Neural cell (in vitro differentiated cells): ENCODE measurements around the gene SNCAIP.

ENCODE experiments used
- EZH2 ChIP-seq: fragments of 200-600, 300-800 bp; shearing (Covaris generic), sonication (generic); IDR thresholded peaks from 2 replicates; pipeline ENCODE4 v1.6.1; 2014; ENCODE audit warnings: antibody characterized with exemption, low read length, borderline replicate concordance, mild to moderate bottlenecking; ENCODE audit not compliant: insufficient read depth, poor library complexity, severe bottlenecking
- TAF1 ChIP-seq: IDR thresholded peaks from 2 replicates; pipeline ENCODE4 v1.6.1; 2012; ENCODE audit warnings: low read depth
- TF ChIP-seq, protein P1 (sequence below): fragments of 450-650 bp; IDR thresholded peaks from 2 replicates; pipeline ENCODE4 v1.5.1; 2014; ENCODE audit warnings: antibody characterized with exemption, mild to moderate bottlenecking, moderate library complexity; ENCODE audit not compliant: poor library complexity, severe bottlenecking

DNA sequence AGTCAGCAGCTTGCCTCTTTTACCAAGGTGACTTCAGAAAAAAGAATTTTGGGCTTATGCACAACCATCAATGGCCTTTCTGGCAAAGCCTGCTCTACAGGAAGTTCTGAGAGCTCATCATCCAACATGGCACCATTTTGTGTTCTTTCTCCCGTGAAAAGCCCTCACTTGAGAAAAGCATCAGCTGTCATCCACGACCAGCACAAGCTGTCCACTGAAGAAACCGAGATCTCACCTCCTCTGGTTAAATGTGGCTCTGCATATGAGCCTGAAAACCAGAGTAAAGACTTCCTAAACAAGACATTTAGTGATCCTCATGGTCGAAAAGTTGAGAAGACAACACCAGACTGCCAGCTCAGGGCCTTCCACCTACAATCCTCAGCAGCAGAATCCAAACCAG, 111.2 kb downstream of the SNCAIP start:
- TF ChIP-seq, protein P1, sequence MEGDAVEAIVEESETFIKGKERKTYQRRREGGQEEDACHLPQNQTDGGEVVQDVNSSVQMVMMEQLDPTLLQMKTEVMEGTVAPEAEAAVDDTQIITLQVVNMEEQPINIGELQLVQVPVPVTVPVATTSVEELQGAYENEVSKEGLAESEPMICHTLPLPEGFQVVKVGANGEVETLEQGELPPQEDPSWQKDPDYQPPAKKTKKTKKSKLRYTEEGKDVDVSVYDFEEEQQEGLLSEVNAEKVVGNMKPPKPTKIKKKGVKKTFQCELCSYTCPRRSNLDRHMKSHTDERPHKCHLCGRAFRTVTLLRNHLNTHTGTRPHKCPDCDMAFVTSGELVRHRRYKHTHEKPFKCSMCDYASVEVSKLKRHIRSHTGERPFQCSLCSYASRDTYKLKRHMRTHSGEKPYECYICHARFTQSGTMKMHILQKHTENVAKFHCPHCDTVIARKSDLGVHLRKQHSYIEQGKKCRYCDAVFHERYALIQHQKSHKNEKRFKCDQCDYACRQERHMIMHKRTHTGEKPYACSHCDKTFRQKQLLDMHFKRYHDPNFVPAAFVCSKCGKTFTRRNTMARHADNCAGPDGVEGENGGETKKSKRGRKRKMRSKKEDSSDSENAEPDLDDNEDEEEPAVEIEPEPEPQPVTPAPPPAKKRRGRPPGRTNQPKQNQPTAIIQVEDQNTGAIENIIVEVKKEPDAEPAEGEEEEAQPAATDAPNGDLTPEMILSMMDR: no peak
- TF ChIP-seq EZH2: no peak
- TF ChIP-seq TAF1: no peak
